Panc1 (cell line): ENCODE results near the gene CRHR2. TPM values are rescaled to one million over a fixed set of nuclear protein-coding genes. Genes with fewer than 3 reads are reported as not detected.

Experiments
- ATAC-seq: fragments of 200-7000 bp; cut with Tn5 transposase; 2 replicates; pipeline ENCODE4 v1.9.1; 2020; ENCODE audit warnings: mild to moderate bottlenecking, moderate library complexity
- BruUV-seq: library from RNA; stranded (reverse); fragments of 400-500 nt; replicated peaks from 2 replicates; lab custom pipeline; 2021; lab: Mats Ljungman, UMichigan
- CTCF ChIA-PET: fragments of 300-600 bp; sonication (Branson Sonifier 250); formaldehyde crosslinking; loops from one replicate; lab custom pipeline; 2022; ENCODE audit warnings: antibody characterized with exemption; lab: Charles Lee
- POLR2A ChIA-PET: fragments of 300-600 bp; sonication (Branson Sonifier 250); formaldehyde crosslinking; loops from one replicate; lab custom pipeline; 2022; ENCODE audit warnings: antibody characterized with exemption; lab: Charles Lee
- DNase-seq: peaks from one replicate; pipeline ENCODE4 v3.0.0-alpha.2; 2010; ENCODE audit warnings: low read depth, low spot score
- H3K27ac ChIP-seq: 2 replicates; pipeline ENCODE4 v1.5.1; 2011; ENCODE audit warnings: mild to moderate bottlenecking, low read length, inconsistent platforms
- H3K27me3 ChIP-seq: fragments of 200-500 bp; sonication (Bioruptor generic); 2 replicates; pipeline ENCODE4 v1.6.0; 2014; ENCODE audit warnings: low read length, inconsistent platforms; ENCODE audit not compliant: control insufficient read depth, insufficient read depth
- H3K36me3 ChIP-seq: fragments of 200-500 bp; sonication (Bioruptor generic); 2 replicates; pipeline ENCODE4 v1.5.1; 2014; ENCODE audit warnings: inconsistent platforms, mild to moderate bottlenecking, low read length, moderate library complexity; ENCODE audit not compliant: control insufficient read depth, insufficient read depth
- H3K4me1 ChIP-seq: 2 replicates; pipeline ENCODE4 v1.5.1; 2011; ENCODE audit warnings: inconsistent platforms, mild to moderate bottlenecking, low read length, moderate library complexity; ENCODE audit not compliant: control insufficient read depth, insufficient read depth
- H3K4me3 ChIP-seq, 2 experiments: 2 replicates each; pipeline ENCODE4 v1.5.1; 2011 to 2012; ENCODE audit warnings: low read depth in 2 of 2, low read length in 2 of 2, mild to moderate bottlenecking in 2 of 2, inconsistent platforms in 1 of 2, moderate library complexity in 1 of 2
- H3K9me3 ChIP-seq: fragments of 200-500 bp; sonication (Bioruptor generic); 2 replicates; pipeline ENCODE4 v1.5.1; 2014; ENCODE audit warnings: low read depth, mild to moderate bottlenecking, inconsistent platforms, low read length, moderate library complexity; ENCODE audit not compliant: control insufficient read depth, insufficient read depth
- POLR2AphosphoS5 ChIP-seq: IDR thresholded peaks from 2 replicates; pipeline ENCODE4 v1.6.1; 2012; ENCODE audit warnings: mild to moderate bottlenecking, low read depth, low read length, moderate library complexity
- SIN3A ChIP-seq: IDR thresholded peaks from 2 replicates; pipeline ENCODE4 v1.6.1; 2012; ENCODE audit warnings: low read depth, mild to moderate bottlenecking, low read length, moderate library complexity, borderline replicate concordance; ENCODE audit not compliant: insufficient read depth
- TCF7L2 ChIP-seq: IDR thresholded peaks from 2 replicates; pipeline ENCODE4 v1.6.1; 2011; ENCODE audit warnings: mild to moderate bottlenecking, low read depth, low read length, inconsistent platforms
- in situ Hi-C: cut with HindIII; loops from 2 replicates; pipeline ENCODE4 v1.10.0; 2016; ENCODE audit warnings: low sequenced_read_pairs, low pct_unique_long_range_greater_than_20kb
- intact Hi-C: fragments of 100-400 bp; cut with micrococcal nuclease; formaldehyde crosslinking; loops from one replicate; pipeline ENCODE4 v1.10.0; 2022; ENCODE audit not compliant: unreplicated experiment
- total RNA-seq: library from RNA; stranded (reverse); gene quantifications from one replicate; pipeline ENCODE4 v1.2.1, GENCODE V29; 2021; ENCODE audit not compliant: unreplicated experiment
- TF ChIP-seq, protein P1 (sequence below): fragments of 450-650 bp; IDR thresholded peaks from 2 replicates; pipeline ENCODE4 v1.5.1; 2017; ENCODE audit warnings: mild to moderate bottlenecking
- TF ChIP-seq, protein P2 (sequence below), 2 experiments: IDR thresholded peaks; 2 replicates each; pipeline ENCODE4 v1.6.1; 2011 to 2012; ENCODE audit warnings: low read depth in 2 of 2, control low read depth in 1 of 2, low read length in 1 of 2, mild to moderate bottlenecking in 1 of 2, moderate library complexity in 1 of 2; ENCODE audit not compliant: insufficient read depth in 1 of 2

The CRHR2 gene
- total RNA-seq, 1 experiment from 2014 or later = not detected

DNA sequence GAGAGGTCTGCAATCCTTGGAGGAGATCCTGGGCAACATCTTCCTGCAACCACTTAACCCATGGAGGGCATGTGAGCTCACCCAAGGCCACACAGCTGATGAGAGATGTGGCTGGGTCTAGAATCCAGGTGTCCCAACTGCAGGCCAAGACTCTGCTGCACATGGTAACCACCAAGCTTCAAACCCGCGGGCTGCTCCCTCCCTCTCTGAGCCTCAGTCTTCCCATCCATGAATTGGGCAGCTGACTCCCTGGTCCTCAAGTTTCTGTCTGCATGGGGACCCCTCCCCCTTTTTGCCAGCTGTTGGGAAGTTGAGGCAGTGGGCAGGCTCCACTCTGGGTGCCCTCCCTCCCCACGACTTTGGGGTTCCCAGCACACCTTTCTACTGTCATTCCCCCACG lies 48.7 kb upstream of the CRHR2 start:
- BruUV-seq = no TSS peak
- DNase-seq (no peak), ATAC-seq (no peak)
- POLR2A ChIA-PET = no interaction called here
- intact Hi-C loops = loop anchor here (10.0 kb wide), 1 partner anchor 56 kb away; no protein-coding TSS in a partner anchor
- Histone ChIP-seq H3K9me3 (no peaks in the 10 kb centered on the region), H3K27me3 (peaks cover 10% of the 10 kb centered on the region), H3K36me3 (no peaks in the 10 kb centered on the region), H3K4me1 (no peaks in the 10 kb centered on the region), H3K27ac (no peak overlapping the region), H3K4me3 (no peak overlapping the region)
- CTCF ChIA-PET = no interaction called here
- TF ChIP-seq, protein P1, sequence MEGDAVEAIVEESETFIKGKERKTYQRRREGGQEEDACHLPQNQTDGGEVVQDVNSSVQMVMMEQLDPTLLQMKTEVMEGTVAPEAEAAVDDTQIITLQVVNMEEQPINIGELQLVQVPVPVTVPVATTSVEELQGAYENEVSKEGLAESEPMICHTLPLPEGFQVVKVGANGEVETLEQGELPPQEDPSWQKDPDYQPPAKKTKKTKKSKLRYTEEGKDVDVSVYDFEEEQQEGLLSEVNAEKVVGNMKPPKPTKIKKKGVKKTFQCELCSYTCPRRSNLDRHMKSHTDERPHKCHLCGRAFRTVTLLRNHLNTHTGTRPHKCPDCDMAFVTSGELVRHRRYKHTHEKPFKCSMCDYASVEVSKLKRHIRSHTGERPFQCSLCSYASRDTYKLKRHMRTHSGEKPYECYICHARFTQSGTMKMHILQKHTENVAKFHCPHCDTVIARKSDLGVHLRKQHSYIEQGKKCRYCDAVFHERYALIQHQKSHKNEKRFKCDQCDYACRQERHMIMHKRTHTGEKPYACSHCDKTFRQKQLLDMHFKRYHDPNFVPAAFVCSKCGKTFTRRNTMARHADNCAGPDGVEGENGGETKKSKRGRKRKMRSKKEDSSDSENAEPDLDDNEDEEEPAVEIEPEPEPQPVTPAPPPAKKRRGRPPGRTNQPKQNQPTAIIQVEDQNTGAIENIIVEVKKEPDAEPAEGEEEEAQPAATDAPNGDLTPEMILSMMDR = no peak
- TF ChIP-seq, protein P2, sequence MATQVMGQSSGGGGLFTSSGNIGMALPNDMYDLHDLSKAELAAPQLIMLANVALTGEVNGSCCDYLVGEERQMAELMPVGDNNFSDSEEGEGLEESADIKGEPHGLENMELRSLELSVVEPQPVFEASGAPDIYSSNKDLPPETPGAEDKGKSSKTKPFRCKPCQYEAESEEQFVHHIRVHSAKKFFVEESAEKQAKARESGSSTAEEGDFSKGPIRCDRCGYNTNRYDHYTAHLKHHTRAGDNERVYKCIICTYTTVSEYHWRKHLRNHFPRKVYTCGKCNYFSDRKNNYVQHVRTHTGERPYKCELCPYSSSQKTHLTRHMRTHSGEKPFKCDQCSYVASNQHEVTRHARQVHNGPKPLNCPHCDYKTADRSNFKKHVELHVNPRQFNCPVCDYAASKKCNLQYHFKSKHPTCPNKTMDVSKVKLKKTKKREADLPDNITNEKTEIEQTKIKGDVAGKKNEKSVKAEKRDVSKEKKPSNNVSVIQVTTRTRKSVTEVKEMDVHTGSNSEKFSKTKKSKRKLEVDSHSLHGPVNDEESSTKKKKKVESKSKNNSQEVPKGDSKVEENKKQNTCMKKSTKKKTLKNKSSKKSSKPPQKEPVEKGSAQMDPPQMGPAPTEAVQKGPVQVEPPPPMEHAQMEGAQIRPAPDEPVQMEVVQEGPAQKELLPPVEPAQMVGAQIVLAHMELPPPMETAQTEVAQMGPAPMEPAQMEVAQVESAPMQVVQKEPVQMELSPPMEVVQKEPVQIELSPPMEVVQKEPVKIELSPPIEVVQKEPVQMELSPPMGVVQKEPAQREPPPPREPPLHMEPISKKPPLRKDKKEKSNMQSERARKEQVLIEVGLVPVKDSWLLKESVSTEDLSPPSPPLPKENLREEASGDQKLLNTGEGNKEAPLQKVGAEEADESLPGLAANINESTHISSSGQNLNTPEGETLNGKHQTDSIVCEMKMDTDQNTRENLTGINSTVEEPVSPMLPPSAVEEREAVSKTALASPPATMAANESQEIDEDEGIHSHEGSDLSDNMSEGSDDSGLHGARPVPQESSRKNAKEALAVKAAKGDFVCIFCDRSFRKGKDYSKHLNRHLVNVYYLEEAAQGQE (IDR thresholded peaks at IDR 0.05; ENCODE audit: insufficient read depth in 1 of 2, low read depth in 2 of 2, low read length in 1 of 2) = no peak
- TF ChIP-seq SIN3A (no peak), TCF7L2 (no peak), POLR2AphosphoS5 (no peak)
- in situ Hi-C loops = no loop called here

DNA sequence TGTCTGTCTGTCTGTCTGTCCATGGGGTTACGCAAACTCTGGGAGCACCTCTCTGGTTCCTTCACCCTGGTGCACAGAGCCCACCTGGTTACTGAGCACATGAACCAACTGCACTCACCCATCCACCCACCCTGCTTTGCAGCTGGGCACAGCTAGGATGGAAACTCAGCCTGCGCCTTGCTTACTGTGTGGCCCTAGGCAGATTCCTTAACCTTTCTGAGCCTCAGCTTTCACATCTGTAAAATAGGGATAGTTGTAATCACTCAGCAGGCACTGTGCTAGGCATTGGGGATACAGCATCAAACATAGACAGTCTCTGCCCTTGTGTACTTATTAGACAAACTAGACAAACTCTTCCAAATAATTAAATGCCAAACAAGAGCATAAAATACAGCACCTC lies 47.8 kb upstream of the CRHR2 start:
- intact Hi-C loops = loop anchor here (10.0 kb wide), 1 partner anchor 55 kb away; no protein-coding TSS in a partner anchor
- H3K36me3 ChIP-seq = no peaks in the 10 kb centered on the region
- ChIA-PET POLR2A (no interaction called here), CTCF (interaction anchor here (1.3 kb wide), 1 partner anchor 10 kb away, joined by 4 read pairs; no protein-coding TSS in a partner anchor)
- no peak overlapping the region for H3K27ac ChIP-seq
- ATAC-seq (no peak), DNase-seq (no peak)
- TF ChIP-seq POLR2AphosphoS5 = no peak
- TF ChIP-seq TCF7L2 = no peak
- peaks cover 10% of the 10 kb centered on the region for H3K27me3 ChIP-seq
- in situ Hi-C loops = no loop called here
- BruUV-seq = no TSS peak
- H3K4me3 ChIP-seq = no peak overlapping the region
- no peaks in the 10 kb centered on the region for H3K9me3 ChIP-seq
- H3K4me1 ChIP-seq = no peaks in the 10 kb centered on the region

DNA sequence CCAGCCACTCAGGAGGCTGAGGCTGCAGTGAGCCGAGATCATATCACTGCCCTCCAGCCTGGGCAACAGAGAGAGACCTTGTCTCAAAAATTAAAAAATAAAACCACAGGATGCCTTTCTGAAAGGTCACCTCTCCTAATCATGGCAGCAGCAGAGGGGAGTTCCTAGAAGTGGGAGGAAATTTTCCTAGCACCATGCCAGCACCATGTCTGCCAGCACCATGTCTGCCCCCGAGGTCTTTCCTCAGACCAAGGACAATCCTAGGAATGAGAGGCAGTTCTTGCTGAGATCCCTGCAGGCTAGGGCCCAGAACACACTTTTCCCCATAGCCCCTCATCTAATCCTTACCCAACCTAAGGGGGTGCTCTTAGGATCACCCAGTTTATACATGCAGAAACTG lies 47.4 kb upstream of the CRHR2 start:
- ChIA-PET POLR2A (no interaction called here), CTCF (interaction anchor here (1.3 kb wide), 1 partner anchor 11 kb away, joined by 4 read pairs; no protein-coding TSS in a partner anchor)
- no peaks in the 10 kb centered on the region for H3K36me3 ChIP-seq
- TF ChIP-seq SIN3A (no peak), TCF7L2 (no peak), POLR2AphosphoS5 (no peak)
- TF ChIP-seq, protein P1 = no peak
- TF ChIP-seq, protein P2 (IDR thresholded peaks at IDR 0.05; ENCODE audit: insufficient read depth in 1 of 2, low read depth in 2 of 2, low read length in 1 of 2) = no peak
- H3K27ac ChIP-seq = no peak overlapping the region
- no peak overlapping the region for H3K4me3 ChIP-seq
- H3K9me3 ChIP-seq = no peaks in the 10 kb centered on the region
- H3K27me3 ChIP-seq = peaks cover 12% of the 10 kb centered on the region
- in situ Hi-C loops (no loop called here), intact Hi-C loops (loop anchor here (10.0 kb wide), 1 partner anchor 55 kb away; no protein-coding TSS in a partner anchor)
- H3K4me1 ChIP-seq = no peaks in the 10 kb centered on the region
- ATAC-seq = no peak
- BruUV-seq = no TSS peak
- DNase-seq = no peak
